ENCODE results near the gene RGS3. TPM values are rescaled to one million over a fixed set of nuclear protein-coding genes. Genes with fewer than 3 reads are reported as not detected.
A peak's percentile ranks its signal among the peaks of the same experiment; 100 is the strongest.
"Not testable (repeated sequence)": the region's sequence is repeated elsewhere in the genome, so short reads cannot be mapped to it uniquely, and the experiment has no call there.

The RGS3 gene
- total RNA-seq, 2 donors from 2014 or later: 25.7 to 96.9 TPM

DNA sequence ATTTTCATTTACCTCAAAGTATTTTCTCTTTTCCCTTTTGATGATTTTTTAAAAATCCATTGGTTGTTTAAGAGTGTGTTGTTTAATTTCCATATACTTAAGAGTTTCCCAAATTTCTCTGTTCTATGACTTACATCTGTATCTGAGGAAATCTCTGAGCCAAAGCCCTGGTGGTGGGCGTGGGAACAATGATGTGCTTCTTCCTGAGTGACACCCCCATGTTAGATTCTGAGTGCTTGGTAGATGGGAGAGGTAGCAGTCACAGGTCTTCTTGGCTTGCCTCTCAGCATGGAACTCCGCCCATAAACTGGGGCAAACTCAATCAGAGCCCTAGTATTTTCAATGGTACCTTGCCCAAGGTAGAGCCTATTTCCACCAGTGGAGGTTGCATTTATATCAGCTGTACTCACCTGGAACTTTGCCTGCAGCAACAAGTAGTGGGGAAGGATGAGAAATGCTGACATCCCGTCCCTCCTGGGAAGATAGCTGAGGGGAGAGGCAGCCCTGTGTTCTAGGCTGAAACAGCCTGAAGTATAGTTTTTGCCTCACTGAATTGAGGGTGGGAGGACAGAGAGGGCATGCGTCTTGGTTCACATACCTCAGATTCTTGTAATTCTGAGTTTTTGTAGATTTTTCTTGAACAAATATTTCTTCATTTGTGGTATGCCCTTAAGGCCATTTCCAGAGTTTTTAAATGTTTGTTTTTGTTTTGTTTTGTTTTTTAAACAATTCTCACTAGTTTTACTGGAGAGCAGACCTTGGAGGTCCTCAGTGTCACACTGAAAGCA is 26.6 kb upstream of the RGS3 start:
- Histone ChIP-seq H3K4me1 (no peaks in the 10 kb centered on the region), H3K9me3 (no peaks in the 10 kb centered on the region), H3K27me3 (no peaks in the 10 kb centered on the region), H3K4me3 (no peak overlapping the region), H3K36me3 (replicated peaks in 1 of 2; ENCODE audit: insufficient read depth in 1 of 2, low read depth in 2 of 2) (no peaks in the 10 kb centered on the region), H3K27ac (no peak overlapping the region)
- ATAC-seq (no peak), DNase-seq (no peak)
- intact Hi-C loops (cut with DNase I): no loop called here
- 80 to 82% methylated on average over 4 of the region's 4 CpGs for WGBS, 2 donors
- TF ChIP-seq, protein P1, sequence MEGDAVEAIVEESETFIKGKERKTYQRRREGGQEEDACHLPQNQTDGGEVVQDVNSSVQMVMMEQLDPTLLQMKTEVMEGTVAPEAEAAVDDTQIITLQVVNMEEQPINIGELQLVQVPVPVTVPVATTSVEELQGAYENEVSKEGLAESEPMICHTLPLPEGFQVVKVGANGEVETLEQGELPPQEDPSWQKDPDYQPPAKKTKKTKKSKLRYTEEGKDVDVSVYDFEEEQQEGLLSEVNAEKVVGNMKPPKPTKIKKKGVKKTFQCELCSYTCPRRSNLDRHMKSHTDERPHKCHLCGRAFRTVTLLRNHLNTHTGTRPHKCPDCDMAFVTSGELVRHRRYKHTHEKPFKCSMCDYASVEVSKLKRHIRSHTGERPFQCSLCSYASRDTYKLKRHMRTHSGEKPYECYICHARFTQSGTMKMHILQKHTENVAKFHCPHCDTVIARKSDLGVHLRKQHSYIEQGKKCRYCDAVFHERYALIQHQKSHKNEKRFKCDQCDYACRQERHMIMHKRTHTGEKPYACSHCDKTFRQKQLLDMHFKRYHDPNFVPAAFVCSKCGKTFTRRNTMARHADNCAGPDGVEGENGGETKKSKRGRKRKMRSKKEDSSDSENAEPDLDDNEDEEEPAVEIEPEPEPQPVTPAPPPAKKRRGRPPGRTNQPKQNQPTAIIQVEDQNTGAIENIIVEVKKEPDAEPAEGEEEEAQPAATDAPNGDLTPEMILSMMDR (IDR thresholded peaks at IDR 0.05): no peak
- no peak for TF ChIP-seq POLR2A (IDR thresholded peaks at IDR 0.05)

DNA sequence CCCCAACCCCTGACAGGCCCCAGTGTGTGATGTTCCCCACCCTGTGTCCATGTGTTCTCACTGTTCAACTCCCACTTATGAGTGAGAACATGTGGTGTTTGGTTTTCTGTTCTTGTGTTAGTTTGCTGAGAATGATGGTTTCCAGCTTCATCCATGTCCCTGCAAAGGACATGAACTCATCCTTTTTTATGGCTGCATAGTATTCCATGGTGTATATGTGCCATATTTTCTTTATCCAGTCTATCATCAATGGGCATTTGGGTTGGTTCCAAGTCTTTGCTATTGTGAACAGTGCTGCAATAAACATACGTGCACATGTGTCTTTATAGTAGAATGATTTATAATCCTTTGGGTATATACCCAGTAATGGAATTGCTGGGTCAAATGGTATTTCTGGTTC is 25.8 kb upstream of the RGS3 start:
- ATAC-seq; H3K27ac ChIP-seq; H3K27me3 ChIP-seq; H3K4me3 ChIP-seq; DNase-seq; H3K9me3 ChIP-seq; H3K36me3 ChIP-seq (replicated peaks in 1 of 2; ENCODE audit: insufficient read depth in 1 of 2, low read depth in 2 of 2); H3K4me1 ChIP-seq; intact Hi-C loops (cut with DNase I): not testable (repeated sequence)
- WGBS, 2 donors: 81 to 88% methylated on average over 1 of the region's 1 CpG

DNA sequence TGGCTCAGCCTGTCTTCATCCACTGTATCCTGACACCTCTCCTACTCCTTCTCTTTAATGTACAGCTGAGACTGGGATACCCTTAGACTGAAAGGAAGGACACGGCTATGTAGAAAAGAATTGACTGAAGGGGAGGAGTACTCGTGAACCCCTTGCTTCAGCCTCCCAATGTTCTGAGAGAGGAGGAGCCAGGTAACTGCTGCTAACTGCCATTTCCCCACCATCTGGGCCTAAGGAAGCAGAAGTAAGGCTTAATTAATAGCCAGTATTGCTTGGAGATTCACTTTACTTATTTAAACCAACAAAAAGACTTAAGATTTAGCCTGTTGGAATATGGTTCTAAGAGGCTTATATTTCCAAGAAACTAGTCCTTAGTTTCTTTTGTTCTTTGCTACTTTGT is 18.8 kb upstream of the RGS3 start:
- no peaks in the 10 kb centered on the region for H3K36me3 ChIP-seq (replicated peaks in 1 of 2; ENCODE audit: insufficient read depth in 1 of 2, low read depth in 2 of 2)
- TF ChIP-seq POLR2A (IDR thresholded peaks at IDR 0.05): no peak
- TF ChIP-seq, protein P1 (IDR thresholded peaks at IDR 0.05): no peak
- no peak overlapping the region for H3K27ac ChIP-seq
- WGBS, 2 donors: 83 to 97% methylated on average over 2 of the region's 2 CpGs
- DNase-seq: no peak
- intact Hi-C loops (cut with DNase I): loop anchor here (5.0 kb wide), 2 partner anchors 143 to 208 kb away; no protein-coding TSS in a partner anchor
- no peaks in the 10 kb centered on the region for H3K4me1 ChIP-seq
- no peak for ATAC-seq
- H3K27me3 ChIP-seq: no peaks in the 10 kb centered on the region
- H3K4me3 ChIP-seq: no peak overlapping the region
- no peaks in the 10 kb centered on the region for H3K9me3 ChIP-seq

DNA sequence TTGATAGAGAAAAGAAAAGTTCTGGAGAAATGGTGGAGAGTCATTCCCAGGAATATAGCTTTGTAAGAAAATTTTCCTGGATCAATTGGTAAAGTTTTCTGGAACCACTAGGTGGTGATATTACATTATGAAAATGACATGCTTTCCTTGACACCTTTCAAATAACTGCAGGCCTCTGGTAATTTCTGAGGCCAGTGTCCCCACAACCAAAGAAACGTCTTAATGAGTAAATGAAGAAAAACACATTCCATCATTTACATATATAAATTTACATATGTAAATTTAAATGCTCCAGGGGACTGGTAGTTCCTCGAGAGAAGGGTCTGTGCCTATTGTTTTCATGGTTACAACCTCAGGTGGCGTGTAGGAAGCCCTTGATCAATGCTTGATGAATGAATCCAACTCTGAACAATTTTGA is 17.2 kb upstream of the RGS3 start:
- DNase-seq (peak in 1 of 4 donors; percentile 12), ATAC-seq (peak; percentile 74)
- Histone ChIP-seq H3K27me3 (no peaks in the 10 kb centered on the region), H3K4me3 (no peak overlapping the region), H3K27ac (no peak overlapping the region), H3K9me3 (no peaks in the 10 kb centered on the region), H3K36me3 (replicated peaks in 1 of 2; ENCODE audit: insufficient read depth in 1 of 2, low read depth in 2 of 2) (no peaks in the 10 kb centered on the region), H3K4me1 (no peaks in the 10 kb centered on the region)
- intact Hi-C loops (cut with DNase I): loop anchor here (5.0 kb wide), 2 partner anchors 141 to 206 kb away; no protein-coding TSS in a partner anchor
- 56 to 60% methylated on average over 3 of the region's 3 CpGs for WGBS, 2 donors
- TF ChIP-seq, protein P1 (IDR thresholded peaks at IDR 0.05): peak; percentile 13 to 83 (median 69)
- no peak for TF ChIP-seq POLR2A (IDR thresholded peaks at IDR 0.05)

DNA sequence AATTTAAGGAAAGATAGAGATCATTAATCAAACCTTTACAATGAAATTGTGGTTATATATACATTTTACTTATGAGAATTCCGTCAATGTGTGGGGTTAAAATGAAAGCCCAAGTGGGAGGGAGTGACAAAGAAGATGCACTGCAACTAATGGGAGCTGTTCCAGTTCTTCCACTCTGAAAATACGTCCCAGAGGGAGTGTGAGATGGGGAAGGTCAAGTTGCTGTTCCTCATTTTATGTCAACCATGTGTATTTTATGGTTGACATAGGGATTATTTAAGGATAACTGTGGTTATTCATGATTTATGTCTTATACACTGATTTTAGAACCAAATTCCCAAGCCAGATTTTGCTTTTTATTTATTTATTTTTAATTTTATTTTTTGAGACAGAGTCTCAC is 14.2 kb upstream of the RGS3 start:
- intact Hi-C loops (cut with DNase I): loop anchor here (5.0 kb wide), 2 partner anchors 138 to 203 kb away; no protein-coding TSS in a partner anchor
- H3K27ac ChIP-seq: no peak overlapping the region

More for the DNA sequence above, 14.2 kb upstream of the RGS3 start:
- H3K27me3 ChIP-seq: no peaks in the 10 kb centered on the region
- no peaks in the 10 kb centered on the region for H3K9me3 ChIP-seq
- 58 to 60% methylated on average over 2 of the region's 2 CpGs for WGBS, 2 donors
- DNase-seq: no peak
- no peak for ATAC-seq
- TF ChIP-seq, protein P1 (IDR thresholded peaks at IDR 0.05): no peak
- no peak for TF ChIP-seq POLR2A (IDR thresholded peaks at IDR 0.05)
- no peaks in the 10 kb centered on the region for H3K36me3 ChIP-seq (replicated peaks in 1 of 2; ENCODE audit: insufficient read depth in 1 of 2, low read depth in 2 of 2)
- H3K4me1 ChIP-seq: peaks cover 2% of the 10 kb centered on the region
- H3K4me3 ChIP-seq: no peak overlapping the region
